SIG-M5 treated with dmso at 0.1 percent for 504 hours (cell line): Measurements from ENCODE around the gene RPL21.
A peak's percentile ranks its signal among the peaks of the same experiment; 100 is the strongest.
"Not testable (repeated sequence)": the region's sequence is repeated elsewhere in the genome, so short reads cannot be mapped to it uniquely, and the experiment has no call there.

Experiments
- DNase-seq: peaks from one replicate; lab custom pipeline; 2025; ENCODE audit not compliant: unreplicated experiment; lab: John Stamatoyannopoulos, UW

The RPL21 gene

DNA sequence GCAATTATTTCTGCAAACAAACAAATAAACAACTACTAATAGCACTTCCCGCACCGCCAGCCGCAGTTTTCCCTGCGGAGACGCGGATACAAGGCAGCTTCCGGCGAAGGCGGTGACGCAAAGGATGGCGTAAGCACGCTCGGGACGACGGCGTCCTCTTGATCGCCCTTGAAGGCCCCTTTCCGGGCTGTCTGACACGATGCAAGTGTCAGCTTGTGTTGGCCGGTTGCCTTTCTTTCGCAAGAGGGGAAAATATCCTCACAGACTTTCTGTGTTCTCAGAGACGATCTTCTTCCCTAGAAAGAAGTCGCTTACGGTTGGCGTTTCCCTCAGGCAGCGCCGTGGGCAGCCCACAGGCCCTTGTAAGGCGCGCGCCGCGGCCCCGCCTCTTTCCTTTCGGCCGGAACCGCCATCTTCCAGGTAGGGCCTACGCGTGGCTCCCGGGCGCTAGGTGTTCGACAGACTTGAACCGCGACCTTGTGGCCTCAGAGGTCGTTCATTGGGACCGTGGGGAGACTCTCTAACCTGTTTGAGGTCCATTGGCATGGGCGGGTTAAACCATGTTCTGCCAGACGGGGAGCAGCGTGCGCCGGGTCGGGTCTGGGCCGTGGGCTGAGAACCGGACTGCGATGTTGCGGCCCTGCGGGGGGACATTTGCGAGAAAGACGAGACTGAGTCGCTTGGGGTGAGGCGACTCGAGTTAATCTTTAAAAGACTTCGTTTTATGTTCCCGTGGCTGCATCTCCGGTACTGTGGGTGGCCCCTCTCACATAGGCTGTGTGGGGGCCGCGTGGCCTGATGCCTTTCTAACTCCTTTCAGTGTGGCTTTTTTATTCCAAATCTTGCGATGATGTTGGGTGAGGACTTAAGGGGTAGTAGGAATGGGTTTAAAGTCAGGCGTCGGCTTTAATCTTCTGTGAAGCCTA lies at the start of gene RPL21:
RPL21 (plus strand) TSS at position 393 of the 926 bp plus-strand sequence. CDS start 2,219 bp downstream, outside the sequence.
- DNase-seq, result peak; percentile 91

DNA sequence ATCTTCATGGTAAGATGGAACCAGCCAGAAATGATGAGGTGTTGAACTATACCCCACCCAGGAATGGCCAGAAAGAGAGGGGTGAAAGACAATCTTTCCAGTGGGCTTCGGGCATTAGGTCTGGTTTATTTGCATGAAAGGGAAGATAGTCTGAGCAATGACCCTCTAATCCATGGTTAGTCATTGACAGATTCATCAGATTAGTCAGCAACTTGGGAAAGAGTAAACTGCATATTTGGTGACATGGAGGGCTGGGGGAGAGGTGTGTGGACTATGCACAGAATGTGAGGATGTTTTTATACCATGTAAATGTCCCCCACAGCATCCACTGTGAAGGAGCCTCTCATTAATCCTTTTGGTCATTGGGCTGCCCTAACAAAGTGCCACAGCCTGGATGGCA lies 49.7 kb upstream of the RPL21 start:
- DNase-seq, result no peak

DNA sequence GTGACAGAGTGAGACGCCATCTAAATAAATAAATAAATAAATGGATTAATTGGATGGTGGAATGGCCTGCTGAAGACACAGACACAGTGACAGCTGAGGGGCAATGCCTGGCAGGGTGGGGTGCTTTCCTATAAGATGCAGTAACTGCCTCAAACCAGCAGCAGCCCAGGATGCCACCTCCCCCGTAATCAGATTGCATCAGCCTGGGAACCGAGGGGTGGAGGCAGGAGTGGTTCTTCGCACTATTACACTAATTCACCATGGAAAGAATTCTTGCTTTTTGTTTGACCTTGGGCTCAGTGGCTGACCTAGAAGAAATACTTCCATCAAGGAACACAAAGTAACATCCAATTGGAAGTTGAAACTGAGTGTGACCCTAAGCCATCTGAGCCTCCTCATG lies 48.2 kb upstream of the RPL21 start:
- DNase-seq, result no peak

DNA sequence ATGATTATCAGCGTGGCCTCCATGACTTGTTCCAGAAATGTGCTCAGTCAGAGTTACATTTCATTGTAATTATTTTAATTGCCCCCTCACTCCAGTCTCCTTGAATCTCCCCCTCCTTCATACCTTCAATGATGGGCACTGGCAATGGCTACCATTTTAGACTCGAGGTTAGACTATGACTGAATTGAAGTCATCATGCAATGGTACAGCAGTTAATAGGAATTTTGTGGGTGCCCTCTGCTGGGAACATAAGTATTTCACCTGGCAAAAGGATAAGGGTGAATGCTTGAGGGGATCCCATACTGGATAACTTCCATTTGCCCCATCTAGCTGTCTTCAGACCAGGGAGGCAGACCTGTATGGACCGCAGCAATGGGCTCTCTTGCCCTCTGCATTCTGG lies 47.5 kb upstream of the RPL21 start:
- no peak for DNase-seq

DNA sequence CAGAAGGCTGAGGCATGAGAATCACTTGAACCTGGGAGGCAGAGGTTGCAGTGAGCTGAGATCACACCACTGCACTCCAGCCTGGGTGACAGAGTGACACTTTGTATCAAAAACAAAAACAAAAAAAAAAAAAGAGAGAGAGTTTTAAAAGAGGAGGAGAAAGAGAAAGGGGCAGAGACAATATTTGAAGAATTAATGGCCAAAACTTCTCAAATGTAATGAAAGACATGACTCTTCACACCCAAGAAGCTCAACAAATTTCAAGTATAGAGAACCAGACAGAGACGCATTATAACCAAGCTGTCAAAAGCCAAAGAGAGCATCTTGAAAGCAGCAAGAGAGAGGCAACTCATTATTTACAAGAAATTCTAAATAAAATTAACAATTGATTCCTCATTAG lies 42.8 kb upstream of the RPL21 start:
- DNase-seq, result no peak

DNA sequence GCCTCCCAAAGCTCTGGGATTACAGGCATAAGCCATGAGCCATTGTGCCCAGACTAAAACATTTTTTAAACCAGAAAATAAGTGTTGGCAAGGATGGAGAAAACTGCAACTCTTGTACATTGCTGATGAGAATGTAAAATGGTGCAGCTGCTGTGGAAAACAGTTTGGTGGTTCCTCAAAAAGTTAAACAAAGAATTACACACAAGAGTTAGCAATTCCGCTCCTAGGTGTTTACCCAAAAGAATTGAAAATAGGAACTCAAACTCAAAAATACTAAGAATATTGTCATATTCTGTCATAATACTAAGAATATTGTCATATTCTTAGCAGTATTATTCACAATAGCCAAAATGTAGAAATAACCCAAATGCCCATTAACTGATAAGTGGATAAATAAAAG lies 40.1 kb upstream of the RPL21 start:
- no peak for DNase-seq

DNA sequence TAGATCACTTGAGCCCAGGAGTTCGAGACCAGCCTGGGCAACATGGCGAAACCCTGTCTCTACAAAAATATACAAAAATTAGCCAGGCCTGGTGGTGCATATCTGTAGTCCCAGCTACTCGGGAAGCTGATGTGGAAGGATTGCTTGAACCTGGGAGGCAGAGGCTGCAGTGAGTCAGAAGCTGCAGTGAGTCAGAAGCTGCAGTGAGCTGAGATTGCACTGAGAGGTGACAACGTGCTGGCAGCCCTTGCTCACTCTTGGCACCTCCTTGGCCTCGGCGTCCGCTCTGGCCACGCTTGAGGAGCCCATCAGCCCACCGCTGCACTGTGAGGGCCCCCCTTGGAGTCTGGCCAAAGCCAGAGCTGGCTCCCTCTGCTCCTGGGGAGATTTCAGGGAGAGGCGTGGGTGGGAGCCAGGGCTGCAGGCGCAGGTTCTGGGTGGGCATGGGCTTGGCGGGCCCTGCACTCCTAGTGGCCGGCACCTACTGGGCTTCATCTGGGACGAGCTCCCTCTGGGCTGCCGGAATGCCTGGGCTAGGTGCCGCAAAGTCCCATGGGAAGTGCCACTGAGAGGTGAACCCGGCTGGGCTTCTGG lies 39.5 kb upstream of the RPL21 start:
- DNase-seq, result no peak

DNA sequence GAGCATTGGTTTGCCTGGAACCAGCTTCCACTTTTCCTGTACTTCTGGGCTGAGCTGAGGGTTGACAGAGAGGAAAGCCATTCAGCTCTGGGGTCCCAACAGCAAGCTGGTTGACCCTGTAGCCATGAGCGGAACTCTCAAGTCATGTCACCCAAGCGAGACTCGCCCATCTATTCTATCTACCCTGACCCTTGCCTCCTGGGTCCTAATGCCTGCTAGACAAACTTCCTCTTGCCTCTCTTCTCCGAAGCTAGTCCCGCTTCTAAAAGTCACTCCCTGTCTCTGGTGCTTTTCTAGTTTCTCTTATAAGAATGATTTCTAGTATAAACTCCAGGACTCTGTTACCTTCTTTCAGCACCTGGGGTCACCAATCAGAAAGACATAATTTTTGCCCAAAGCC lies 38.0 kb upstream of the RPL21 start:
- DNase-seq, result not testable (repeated sequence)

DNA sequence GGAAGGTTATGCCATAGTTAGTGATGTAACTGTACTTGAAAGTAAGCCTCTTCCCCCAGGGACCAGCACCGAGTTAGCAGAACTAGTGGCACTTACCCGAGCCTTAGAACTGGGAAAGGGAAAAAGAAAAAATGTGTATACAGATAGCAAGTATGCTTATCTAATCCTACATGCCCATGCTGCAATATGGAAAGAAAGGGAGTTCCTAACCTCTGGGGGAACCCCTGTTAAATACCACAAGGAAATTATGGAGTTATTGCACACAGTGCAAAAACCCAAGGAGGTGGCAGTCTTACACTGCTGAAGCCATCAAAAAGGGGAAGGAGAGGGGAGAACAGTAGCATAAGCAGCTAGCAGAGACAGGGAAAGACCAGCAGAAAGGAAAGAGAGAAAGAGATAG lies 33.6 kb upstream of the RPL21 start:
- peak; percentile 15 for DNase-seq

DNA sequence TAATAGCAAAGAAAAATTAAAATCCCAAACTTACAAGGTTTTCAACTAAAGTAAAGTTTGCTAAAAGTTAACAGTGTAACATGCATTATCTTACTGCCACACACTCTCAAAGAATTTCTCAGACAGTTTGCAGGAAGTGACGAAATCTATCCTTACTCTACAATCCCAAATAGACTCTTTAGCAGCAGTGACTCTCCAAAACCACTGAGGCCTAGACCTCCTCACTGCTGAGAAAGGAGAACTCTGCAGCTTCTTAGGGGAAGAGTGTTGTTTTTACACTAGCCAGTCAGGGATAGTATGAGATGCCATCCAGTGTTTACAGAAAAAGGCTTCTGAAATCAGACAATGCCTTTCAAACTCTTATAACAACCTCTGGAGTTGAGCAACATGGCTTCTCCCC lies 32.5 kb upstream of the RPL21 start:
- peak; percentile 30 for DNase-seq

DNA sequence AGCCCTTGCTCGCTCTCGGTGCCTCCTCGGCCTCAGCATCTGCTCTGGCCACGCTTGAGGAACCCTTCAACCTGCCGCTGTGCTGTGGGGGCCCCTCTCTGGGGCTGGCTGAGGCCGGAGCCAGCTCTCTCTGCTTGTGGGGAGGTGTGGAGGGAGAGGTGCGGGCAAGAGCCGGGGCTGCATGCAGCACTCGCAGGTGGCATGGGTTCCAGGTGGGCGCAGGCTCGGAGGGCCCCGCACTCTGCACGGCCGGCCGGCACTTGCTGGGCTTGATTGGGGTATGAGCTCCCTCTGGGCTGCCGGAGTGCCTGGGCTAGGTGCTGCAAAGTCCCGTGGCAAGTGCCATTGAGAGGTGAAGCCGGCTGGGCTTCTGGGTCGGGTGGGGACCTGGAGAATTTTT lies 31.7 kb upstream of the RPL21 start:
- DNase-seq, result no peak

DNA sequence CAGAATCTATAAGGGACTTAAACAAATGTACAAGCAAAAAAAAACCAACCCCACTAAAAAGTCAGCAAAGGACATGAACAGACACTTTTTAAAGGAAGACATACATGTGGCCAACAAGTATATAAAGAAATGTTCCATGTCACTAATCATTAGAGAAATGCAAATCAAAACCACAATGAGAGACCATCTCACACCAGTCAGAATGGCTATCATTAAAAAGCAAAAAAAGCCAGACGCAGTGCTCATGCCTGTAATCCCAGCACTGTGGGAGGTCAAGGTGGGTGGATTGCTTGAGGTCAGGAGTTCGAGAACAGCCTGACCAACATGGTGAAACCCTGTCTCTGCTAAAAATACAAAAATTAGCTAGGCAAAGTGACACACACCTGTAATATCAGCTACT lies 29.3 kb upstream of the RPL21 start:
- not testable (repeated sequence) for DNase-seq

DNA sequence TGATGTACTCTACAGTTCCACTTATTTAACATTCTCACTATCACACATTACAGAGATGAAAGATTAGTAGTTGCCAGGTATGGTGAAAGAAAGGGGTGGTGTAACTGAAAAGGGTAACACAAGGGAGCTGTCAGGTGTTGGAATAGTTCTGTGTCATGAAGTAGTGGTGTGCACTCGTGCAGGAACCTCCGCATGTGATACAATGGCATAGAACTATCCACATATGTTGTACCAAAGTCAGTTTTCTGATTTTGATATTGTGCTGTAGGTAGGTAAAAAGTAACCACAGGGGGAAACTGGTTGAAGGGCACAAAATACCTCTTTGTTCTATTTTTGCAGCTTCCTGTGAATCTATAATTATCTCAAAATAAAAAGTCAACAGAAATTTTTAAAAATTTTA lies 24.4 kb upstream of the RPL21 start:
- DNase-seq, result no peak

DNA sequence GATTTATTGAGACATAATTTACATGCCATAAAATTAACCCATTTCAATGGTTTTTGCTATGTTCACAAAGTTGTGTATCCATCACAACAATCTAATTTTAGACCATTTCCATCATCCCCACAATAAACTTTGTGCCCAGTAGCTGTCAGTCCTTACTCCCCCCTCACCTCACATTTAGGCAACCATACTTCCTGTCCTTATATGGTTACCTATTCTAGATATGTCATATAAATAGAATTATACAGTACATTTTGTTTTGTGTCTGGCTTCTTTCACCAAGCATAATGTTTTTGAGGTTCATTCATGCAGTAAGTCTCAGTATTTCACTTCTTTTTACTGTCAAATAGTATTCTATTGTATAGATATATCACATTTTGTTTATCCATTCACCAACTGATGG lies 23.2 kb upstream of the RPL21 start:
- no peak for DNase-seq

DNA sequence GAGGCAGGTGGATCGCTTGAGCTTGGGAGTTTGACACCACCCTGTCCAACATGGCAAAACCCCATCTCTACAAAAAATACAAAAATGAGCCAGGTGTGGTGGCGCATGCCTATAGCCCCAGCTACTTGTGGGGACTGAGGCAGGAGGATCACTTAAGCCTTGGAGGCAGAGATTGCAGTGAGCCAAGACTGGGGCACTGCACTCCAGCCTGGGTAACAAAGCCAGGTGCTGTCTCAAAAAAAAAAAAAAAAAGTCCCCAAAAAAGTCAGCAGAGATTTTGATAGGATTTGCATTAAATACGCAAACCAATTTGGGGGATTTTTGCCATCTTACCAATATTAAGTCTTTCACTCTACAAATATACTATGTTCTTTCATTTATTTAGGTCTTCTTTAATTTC lies 21.7 kb upstream of the RPL21 start:
- DNase-seq, result no peak

DNA sequence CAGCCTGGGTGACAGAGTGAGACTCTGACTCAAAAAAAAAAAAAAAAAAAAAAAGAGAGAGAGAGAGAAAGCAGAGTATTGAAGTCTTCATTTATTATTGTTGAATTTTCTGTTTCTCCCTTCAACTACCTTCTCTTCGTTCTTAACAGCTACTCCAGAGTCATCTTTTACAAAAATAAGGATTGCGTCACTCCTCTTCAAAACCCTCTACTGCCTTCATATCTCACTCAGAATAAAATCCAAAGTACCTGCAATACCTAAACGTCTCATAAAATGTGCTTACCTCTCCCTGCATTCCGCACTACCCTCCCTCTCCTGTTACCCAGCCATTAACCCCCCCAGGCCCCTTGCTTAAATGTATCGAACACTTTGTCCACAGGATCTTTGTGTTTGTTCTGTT lies 17.4 kb upstream of the RPL21 start:
- DNase-seq, result no peak

DNA sequence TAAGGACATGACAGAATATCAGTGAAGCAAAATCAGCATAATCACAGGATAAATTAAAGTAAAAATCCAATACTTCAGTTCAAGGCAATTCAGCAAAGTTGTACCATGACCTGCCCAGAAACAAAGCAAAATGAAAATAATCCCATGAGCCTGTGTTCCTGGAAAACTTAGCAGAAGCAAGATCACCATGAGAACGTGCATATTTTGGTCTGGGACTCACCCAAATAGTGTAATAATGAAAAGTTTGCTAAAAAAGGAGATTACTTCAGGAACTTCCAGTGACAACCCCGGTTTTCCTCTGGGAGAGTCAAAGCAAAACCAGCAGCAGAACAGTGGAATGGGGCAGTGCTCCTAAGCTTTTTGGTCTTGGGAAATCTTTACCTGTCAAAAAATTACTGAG lies 14.9 kb upstream of the RPL21 start:
- DNase-seq, result no peak

DNA sequence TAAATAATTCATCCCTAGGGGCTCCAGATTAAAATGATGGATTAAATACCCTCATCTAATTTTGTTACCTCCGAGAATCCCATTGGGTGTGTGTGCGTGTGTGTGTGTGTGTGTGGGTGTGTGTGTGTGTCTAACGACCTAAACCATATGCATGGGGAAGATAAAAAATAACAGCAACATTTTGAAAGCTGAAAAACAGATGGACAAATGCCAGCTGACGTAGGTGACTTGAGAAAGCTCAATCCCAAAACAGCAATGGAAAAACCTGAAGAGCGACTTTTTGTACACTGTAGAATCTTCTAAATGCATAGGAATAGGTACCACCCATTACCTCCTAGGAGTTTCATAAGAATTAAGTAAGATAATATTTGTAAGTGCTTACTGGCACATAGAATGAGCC lies 8.7 kb upstream of the RPL21 start:
- DNase-seq, result no peak

DNA sequence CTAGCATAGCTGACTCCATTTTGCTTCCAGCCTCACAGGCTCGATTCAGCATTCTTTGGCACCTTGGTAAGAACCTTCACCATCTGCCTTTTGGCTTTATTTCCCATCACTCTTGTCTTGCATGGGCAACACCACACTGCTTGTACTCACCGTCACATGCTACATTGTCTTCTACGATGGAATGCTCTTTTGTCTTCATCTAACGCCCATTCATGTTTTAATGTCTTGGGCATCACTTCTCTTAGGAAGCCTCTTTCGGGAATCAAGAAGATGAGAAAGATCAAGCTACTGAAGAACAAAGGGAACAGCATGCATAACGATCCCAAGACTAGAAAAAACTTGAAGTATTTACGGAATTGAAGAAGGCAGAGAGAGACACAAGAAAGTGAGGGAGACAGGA lies 5.7 kb upstream of the RPL21 start:
- DNase-seq, result no peak

DNA sequence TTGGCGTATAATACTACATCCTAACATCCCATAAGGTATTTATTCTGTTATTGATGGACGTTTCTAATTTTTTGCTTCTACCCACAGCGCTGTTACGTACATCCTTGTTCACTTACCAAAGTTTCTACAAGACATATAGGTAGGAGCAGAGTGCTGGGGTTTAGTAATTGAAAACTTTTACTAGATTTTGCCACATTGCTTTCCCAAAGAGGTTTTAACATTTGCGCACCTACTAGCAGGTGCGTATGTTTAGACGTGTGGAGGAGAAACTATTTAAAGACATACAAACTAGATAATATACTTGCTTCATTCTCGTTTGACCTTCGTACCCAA lies 559 bp upstream of the RPL21 start:
- DNase-seq, result no peak

DNA sequence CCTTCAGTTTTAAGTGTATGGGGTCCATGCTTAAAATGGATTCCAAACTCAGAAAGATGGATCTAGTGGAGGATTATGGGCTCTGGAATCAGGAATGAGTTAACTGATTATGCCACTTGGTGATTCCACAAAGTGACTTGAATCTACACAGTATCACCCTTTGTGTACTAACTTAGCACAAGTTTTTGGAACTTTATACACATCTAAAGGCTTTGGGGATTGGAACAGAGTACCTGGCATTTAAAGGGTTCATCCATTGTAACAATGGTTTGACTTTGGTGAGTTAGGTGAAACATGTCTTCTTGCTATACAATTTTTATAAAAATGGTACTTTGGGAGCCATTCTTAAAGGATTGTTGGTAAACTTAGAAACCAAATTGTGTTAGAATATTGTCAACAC lies 1.1 kb downstream of the RPL21 start:
- no peak for DNase-seq

DNA sequence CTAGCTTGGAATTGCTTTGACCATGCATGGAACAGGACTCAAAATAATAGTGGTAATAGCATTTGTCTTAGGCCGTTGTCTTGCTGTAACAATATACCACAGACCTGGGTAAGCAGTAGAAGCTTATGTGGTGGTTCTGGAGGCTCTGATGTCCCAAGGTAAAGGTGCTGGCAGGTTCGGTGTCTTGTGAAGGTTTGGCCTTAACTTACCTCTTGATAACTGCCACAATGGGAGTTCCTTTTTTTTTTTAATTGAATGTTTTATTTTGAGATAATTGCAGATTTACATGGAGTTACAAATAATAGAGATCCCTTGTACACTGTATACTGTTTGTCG lies 5.8 kb downstream of the RPL21 start:
- no peak for DNase-seq

DNA sequence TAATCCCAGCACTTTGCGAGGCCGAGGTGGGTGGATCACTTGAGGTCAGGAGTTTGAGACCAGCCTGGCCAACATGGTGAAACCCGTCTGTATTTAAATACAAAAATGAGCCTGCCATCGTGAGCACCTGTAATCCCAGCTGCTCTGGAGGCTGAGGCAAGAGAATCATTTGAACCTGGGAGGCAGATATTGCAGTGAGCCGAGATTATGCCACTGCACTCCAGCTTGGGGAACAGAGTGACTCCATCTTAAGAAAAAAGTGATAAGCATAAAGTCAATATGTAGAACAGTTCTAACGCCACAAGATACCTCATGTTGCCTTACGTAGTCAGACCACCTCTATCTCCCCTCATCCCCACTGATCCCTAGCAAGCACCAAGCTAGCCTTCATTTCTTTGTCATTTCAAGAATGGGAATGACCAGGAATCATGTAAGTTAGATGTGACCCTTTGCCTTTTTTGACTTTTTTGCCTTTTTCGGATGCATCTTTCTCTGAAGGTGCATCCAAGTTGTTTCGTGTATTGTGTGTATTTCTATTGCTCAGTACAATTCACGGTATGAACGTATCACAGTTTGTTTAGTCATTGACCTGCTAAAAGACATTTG lies 6.4 kb downstream of the RPL21 start:
- DNase-seq, result no peak
